Effector memory CD4-positive, alpha-beta T cell (primary cell): ENCODE measurements around the gene LIMS2.

ENCODE experiments used
- DNase-seq, 3 donors: peaks; one replicate each; pipeline ENCODE4 v3.0.0-alpha.2; 2020
- H3K27ac ChIP-seq: 2 replicates; pipeline ENCODE4 v1.7.0; 2013; ENCODE audit warnings: mild to moderate bottlenecking, low read length, moderate library complexity; ENCODE audit not compliant: insufficient read depth, poor library complexity, severe bottlenecking
- H3K27me3 ChIP-seq: replicated peaks from 2 replicates; pipeline ENCODE4 v1.7.0; 2013; ENCODE audit warnings: mild to moderate bottlenecking, low read length; ENCODE audit not compliant: insufficient read depth, control insufficient read depth, poor library complexity, severe bottlenecking
- H3K36me3 ChIP-seq: 2 replicates; pipeline ENCODE4 v1.7.0; 2013; ENCODE audit warnings: mild to moderate bottlenecking, low read length, moderate library complexity; ENCODE audit not compliant: control insufficient read depth, insufficient read depth
- H3K4me1 ChIP-seq: 2 replicates; pipeline ENCODE4 v1.7.0; 2013; ENCODE audit warnings: low read length, mild to moderate bottlenecking; ENCODE audit not compliant: control insufficient read depth, insufficient read depth, poor library complexity, severe bottlenecking
- H3K4me3 ChIP-seq: 2 replicates; pipeline ENCODE4 v1.7.0; 2013; ENCODE audit warnings: low read length, low read depth, mild to moderate bottlenecking; ENCODE audit not compliant: insufficient read depth, poor library complexity, severe bottlenecking
- H3K9me3 ChIP-seq: 2 replicates; pipeline ENCODE4 v1.7.0; 2013; ENCODE audit warnings: mild to moderate bottlenecking, low read length, moderate library complexity; ENCODE audit not compliant: control insufficient read depth

The LIMS2 gene

DNA sequence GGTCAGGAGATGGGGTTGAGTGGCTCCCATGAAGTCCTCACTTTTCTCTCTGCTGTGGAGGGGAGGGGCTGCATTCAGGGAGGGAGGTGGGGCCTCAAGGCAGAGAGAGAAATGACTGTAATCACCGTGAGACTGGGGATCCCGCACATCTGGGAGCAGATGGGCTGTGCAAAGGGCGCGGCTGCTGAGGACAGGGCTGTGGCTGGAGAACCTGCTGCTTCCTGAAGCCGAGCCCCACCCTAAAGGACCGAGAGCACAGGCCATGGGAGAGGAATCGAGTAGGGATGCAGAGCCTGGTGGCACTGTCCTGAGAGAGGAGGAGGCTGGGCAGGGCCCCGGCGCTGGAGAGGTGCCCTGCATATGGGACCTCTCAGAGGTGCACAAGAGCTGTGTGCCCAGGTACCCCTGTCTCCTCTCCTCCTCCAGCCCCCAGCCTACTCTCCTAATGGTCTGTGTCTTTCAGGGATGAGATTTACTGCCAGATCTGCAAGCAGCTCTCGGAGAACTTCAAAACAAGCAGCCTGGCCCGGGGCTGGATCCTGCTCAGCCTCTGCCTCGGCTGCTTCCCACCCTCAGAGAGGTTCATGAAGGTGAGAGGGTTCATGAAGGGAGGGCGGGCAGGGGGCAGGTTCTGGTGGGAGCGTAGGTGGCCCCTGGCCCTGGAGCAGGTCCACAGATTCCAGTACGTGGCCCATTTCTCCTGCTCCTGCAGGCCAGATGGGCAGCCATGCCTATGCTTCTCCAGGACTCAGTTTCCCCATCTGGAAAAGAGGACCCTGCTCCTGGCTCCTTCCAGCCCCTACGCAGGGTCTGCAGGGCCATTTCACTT, 55.2 kb downstream of the LIMS2 start:
- Histone ChIP-seq H3K27ac (no peak overlapping the region), H3K9me3 (no peaks in the 10 kb centered on the region), H3K4me3 (no peak overlapping the region), H3K27me3 (no peaks in the 10 kb centered on the region), H3K36me3 (no peaks in the 10 kb centered on the region), H3K4me1 (no peaks in the 10 kb centered on the region)
- DNase-seq: no peak

- H3K4me1 ChIP-seq: no peaks in the 10 kb centered on the region
- no peak for DNase-seq
- no peaks in the 10 kb centered on the region for H3K9me3 ChIP-seq
- no peak overlapping the region for H3K4me3 ChIP-seq
- H3K27ac ChIP-seq: no peak overlapping the region
- no peaks in the 10 kb centered on the region for H3K36me3 ChIP-seq
- H3K27me3 ChIP-seq: no peaks in the 10 kb centered on the region
These were observed 56.1 kb downstream of the LIMS2 start for GRCh38 chr2:127619203-127619590.

- Histone ChIP-seq H3K9me3 (no peaks in the 10 kb centered on the region), H3K27ac (no peak overlapping the region), H3K27me3 (no peaks in the 10 kb centered on the region), H3K4me1 (no peaks in the 10 kb centered on the region), H3K36me3 (no peaks in the 10 kb centered on the region), H3K4me3 (no peak overlapping the region)
- no peak for DNase-seq
These were observed 56.7 kb downstream of the LIMS2 start for GRCh38 chr2:127618551-127619202.

DNA sequence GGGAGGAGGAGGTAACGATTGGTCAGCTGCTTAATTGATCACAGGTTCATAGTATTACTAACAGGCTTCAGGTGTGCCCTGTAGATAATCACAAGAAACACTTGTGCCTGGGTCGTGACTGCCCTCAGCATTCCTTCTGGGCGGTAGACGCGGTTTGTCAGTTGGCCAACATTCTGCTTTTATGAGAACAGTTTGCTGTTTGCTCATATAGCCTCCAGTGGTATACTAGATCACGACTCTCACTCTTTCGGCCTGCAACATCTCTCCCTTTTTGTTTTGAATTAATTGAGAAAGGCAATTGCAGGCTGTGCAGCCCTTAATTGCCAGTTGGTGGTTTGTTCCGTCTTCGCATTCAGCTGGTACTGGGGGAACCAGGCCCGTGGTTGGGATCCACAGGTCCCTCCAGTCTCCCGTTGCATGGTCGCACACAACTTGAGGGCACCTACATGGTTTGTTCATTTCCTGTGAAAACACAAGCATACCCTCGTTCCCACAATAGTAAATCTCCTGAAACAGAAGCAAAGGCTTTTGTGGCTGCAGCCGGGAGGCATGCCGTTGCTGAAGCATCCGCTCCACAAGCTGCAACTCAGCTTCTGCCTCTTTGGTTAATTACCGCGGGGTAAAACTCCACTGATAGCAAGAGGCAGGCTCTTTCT, 59.7 kb downstream of the LIMS2 start:
- Histone ChIP-seq H3K27ac (no peak overlapping the region), H3K9me3 (no peaks in the 10 kb centered on the region), H3K4me3 (no peak overlapping the region), H3K4me1 (no peaks in the 10 kb centered on the region), H3K36me3 (no peaks in the 10 kb centered on the region), H3K27me3 (no peaks in the 10 kb centered on the region)
- DNase-seq: no peak

DNA sequence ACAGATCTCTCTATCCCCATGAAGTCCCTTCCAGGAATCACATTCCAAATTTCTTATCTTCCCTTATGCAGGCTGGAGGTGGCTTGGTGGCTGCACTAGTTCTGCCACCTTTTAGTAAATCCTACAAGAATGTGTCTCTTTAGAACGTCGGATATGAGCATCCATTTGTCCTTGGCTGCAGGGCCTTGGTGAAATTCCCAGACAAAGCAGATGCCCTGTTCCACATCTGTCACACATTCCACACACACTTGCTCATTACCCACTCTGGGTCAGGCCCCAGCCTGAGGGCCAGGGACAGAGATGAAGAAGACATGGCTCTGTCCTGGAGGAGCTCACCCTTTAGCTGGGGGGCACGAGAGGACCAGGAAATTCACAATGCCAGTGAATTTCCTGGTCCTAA, 60.6 kb downstream of the LIMS2 start:
- no peak for DNase-seq
- H3K4me3 ChIP-seq: no peak overlapping the region
- no peaks in the 10 kb centered on the region for H3K36me3 ChIP-seq
- H3K27ac ChIP-seq: no peak overlapping the region
- no peaks in the 10 kb centered on the region for H3K9me3 ChIP-seq
- H3K4me1 ChIP-seq: no peaks in the 10 kb centered on the region
- H3K27me3 ChIP-seq: no peaks in the 10 kb centered on the region

DNA sequence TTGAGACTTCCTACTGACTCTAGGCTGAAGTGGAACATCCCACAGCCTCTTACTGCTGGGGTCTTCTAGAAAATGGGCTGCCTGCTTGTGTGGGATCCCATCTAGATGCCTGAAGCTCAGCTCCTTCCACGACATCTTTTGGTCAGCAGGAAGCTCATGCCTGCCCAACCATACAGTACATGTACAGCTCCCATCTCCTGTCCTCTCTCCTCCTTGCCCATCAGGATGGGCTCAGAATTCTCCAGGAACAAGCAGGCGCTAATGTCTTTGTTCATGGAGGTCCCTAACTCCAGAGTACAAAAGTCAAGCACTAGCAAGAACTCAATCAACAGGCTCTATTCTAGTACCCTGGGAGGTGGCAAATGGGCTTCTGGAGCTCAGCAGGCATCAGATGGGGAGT, 61.1 kb downstream of the LIMS2 start:
- no peaks in the 10 kb centered on the region for H3K9me3 ChIP-seq
- no peak overlapping the region for H3K4me3 ChIP-seq
- H3K4me1 ChIP-seq: no peaks in the 10 kb centered on the region
- no peak for DNase-seq
- no peaks in the 10 kb centered on the region for H3K36me3 ChIP-seq
- no peak overlapping the region for H3K27ac ChIP-seq
- no peaks in the 10 kb centered on the region for H3K27me3 ChIP-seq

DNA sequence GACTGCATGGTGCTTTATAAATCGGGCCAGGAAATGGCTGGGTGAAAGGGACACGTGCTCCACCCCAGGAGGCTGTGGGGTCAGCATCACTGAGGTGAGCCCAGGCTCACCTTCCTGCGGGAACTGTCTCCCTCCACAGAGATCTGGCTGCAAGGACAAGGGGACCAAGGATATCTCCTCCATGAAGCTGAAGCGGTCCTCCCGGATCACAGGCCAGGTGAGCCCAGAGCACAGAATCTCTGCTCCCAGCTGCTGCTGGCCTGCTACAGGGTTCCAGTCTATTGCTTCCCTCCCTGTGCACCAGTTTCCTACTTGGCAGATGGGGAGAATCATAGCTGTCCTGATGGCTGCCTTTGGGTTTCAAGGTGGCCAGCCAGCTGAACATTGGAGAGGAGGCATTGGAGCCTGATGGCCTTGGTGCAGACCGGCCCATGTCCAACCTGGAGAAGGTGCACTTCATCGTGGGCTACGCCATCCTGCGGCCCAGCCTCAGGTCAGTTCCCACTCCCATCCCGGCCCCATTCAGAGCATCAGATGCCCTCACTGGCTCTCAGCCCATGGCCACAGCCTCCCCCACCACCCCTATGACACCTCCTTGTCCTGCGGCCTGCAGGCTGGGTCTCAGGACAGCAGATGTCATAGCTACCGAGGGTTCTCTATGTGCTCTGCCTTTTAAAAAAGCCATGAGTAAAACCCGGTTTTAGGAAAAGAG, 63.1 kb downstream of the LIMS2 start:
- no peak for DNase-seq
- Histone ChIP-seq H3K9me3 (no peaks in the 10 kb centered on the region), H3K4me3 (no peak overlapping the region), H3K27ac (no peak overlapping the region), H3K4me1 (no peaks in the 10 kb centered on the region), H3K36me3 (no peaks in the 10 kb centered on the region), H3K27me3 (no peaks in the 10 kb centered on the region)

GRCh38 chr2:127611076-127611925, 64.0 kb downstream of the LIMS2 start:
- Histone ChIP-seq H3K27ac (no peak overlapping the region), H3K4me1 (no peaks in the 10 kb centered on the region), H3K36me3 (no peaks in the 10 kb centered on the region), H3K9me3 (no peaks in the 10 kb centered on the region), H3K27me3 (no peaks in the 10 kb centered on the region), H3K4me3 (no peak overlapping the region)
- DNase-seq: no peak

GRCh38 chr2:127610561-127610960, 64.8 kb downstream of the LIMS2 start:
- H3K27ac ChIP-seq: no peak overlapping the region

More at GRCh38 chr2:127610561-127610960, 64.8 kb downstream of the LIMS2 start:
- H3K27me3 ChIP-seq: no peaks in the 10 kb centered on the region
- no peak overlapping the region for H3K4me3 ChIP-seq
- DNase-seq: no peak
- no peaks in the 10 kb centered on the region for H3K9me3 ChIP-seq
- H3K36me3 ChIP-seq: no peaks in the 10 kb centered on the region
- no peaks in the 10 kb centered on the region for H3K4me1 ChIP-seq
